ENCODE data around the gene H1-8. TPM values are rescaled to one million over a fixed set of nuclear protein-coding genes. Genes with fewer than 3 reads are reported as not detected.

Gene H1-8
- total and polyA plus RNA-seq, 12 donors, result not detected

DNA sequence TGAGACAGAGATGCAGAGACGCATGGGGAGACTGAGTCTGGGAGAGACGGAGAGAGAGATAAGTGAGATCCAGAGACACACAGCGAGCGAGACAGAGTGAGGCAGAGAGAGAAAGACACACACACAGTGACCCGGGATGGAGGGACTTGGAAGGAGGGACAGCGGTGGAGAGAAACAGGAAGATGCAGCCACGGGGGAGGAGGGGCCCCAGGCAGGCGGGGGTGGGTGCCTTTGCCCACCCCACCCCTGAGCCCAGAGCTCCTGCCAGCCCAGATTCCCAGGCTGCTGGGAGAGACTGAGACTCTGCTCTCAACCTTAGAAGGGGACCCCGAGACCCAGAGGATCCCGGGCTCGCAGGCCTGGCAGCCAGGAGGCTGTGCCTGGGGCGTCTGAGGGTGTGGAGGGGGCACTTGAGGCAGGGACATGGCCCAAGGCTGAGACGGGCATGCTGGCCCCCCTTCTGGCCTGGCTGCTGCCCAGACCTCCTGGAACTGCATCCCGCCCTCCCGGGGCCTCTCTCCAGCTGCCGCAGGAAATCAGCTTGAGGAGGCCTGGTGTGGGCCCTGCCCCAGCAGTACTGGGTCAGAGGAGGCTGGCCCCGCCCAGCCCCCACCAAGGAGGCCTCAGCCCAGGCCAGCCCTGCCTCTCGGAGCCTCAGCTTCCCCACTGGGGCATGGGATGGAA is 18.1 kb downstream of the H1-8 start:
- H3K9me3 ChIP-seq (replicated peaks in 1 of 3), result no peaks in the 10 kb centered on the region
- DNase-seq, result peak; percentile 69 to 92 (median 83)
- no peak overlapping the region for H3K4me3 ChIP-seq
- 24 to 43% (median 28%) methylated on average over 7 to 18 of the region's 18 CpGs for WGBS, 4 donors
- H3K27me3 ChIP-seq, result no peaks in the 10 kb centered on the region
- peaks cover 0 to 68% of the 10 kb centered on the region in 2 donors for H3K36me3 ChIP-seq (replicated peaks in 1 of 2)
- intact Hi-C loops (cut with DNase I), result no loop called here
- H3K4me1 ChIP-seq (replicated peaks in 1 of 2), result peaks cover 37 to 43% of the 10 kb centered on the region in 2 donors
- peak overlapping the region in 4 of 5 donors; percentile 55 to 93 (median 84) for H3K27ac ChIP-seq
- TF ChIP-seq, protein P1, sequence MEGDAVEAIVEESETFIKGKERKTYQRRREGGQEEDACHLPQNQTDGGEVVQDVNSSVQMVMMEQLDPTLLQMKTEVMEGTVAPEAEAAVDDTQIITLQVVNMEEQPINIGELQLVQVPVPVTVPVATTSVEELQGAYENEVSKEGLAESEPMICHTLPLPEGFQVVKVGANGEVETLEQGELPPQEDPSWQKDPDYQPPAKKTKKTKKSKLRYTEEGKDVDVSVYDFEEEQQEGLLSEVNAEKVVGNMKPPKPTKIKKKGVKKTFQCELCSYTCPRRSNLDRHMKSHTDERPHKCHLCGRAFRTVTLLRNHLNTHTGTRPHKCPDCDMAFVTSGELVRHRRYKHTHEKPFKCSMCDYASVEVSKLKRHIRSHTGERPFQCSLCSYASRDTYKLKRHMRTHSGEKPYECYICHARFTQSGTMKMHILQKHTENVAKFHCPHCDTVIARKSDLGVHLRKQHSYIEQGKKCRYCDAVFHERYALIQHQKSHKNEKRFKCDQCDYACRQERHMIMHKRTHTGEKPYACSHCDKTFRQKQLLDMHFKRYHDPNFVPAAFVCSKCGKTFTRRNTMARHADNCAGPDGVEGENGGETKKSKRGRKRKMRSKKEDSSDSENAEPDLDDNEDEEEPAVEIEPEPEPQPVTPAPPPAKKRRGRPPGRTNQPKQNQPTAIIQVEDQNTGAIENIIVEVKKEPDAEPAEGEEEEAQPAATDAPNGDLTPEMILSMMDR (IDR thresholded peaks at IDR 0.05), result no peak
- peak in 1 of 2 donors; percentile 42 for TF ChIP-seq POLR2A (IDR thresholded peaks at IDR 0.05)

DNA sequence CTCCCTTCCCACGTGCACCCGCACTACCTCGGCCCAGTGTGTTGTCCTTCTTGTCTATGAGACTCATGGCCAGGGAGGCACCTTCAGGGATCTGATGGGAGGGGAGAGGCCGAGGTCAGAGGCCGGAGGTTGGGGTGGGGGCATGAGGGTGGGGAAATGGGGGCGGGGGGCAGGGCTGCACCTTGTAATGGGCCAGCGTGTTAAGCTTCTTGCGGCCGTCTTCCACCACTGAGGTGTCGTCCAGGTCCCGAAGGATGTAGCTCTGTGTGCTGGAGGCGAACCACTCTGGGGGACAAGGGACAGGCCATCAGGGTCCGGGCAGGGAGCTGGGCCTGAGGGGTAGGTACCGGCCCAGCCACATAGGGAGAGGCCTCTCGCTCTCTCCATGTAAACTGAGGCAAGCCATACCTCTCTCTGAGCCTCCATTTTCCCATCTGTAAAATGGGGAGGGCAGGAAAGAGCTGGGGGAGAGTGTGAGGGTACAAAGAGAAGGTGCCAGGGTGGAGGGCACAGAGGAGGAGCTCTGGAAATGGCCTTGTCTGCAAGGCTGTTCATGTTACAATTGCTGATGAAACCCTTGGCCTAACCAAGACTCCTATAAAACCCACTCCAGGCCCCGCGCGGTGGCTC is 18.8 kb downstream of the H1-8 start:
- TF ChIP-seq, protein P1 (IDR thresholded peaks at IDR 0.05), result no peak
- TF ChIP-seq POLR2A (IDR thresholded peaks at IDR 0.05), result no peak
- no peaks in the 10 kb centered on the region for H3K27me3 ChIP-seq
- peaks cover 37 to 43% of the 10 kb centered on the region in 2 donors for H3K4me1 ChIP-seq (replicated peaks in 1 of 2)
- 72 to 81% (median 78%) methylated on average over 9 to 18 of the region's 18 CpGs for WGBS, 4 donors
- intact Hi-C loops (cut with DNase I), result no loop called here
- peaks cover 0 to 67% of the 10 kb centered on the region in 2 donors for H3K36me3 ChIP-seq (replicated peaks in 1 of 2)
- DNase-seq, result peak in 1 of 7 donors; percentile 58
- H3K9me3 ChIP-seq (replicated peaks in 1 of 3), result no peaks in the 10 kb centered on the region
- H3K27ac ChIP-seq, result peak overlapping the region in 4 of 5 donors; percentile 55 to 93 (median 84)
- no peak overlapping the region for H3K4me3 ChIP-seq

DNA sequence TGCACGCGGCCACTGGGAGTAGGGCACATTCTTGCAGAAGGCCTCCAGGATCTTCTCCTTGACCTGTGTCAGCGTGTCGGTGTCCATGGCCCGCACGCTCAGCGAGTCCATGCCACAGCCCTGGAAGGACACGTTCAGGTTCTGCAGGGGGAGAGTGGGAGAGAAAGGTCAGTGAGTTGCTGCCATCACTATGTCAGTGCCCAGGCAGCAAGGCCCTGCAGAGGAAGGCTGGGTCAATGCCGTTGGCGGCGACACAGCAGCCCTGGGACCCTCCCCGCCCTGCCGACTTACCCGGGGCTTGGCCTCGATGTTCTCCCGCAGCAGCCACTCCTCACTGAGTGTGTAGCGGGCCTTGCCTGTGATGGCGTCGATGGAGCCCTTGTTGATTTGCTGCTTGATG is 19.8 kb downstream of the H1-8 start:
- Histone ChIP-seq H3K4me3 (no peak overlapping the region), H3K9me3 (replicated peaks in 1 of 3) (no peaks in the 10 kb centered on the region), H3K27ac (no peak overlapping the region), H3K36me3 (replicated peaks in 1 of 2) (peaks cover 0 to 59% of the 10 kb centered on the region in 2 donors), H3K27me3 (no peaks in the 10 kb centered on the region), H3K4me1 (replicated peaks in 1 of 2) (peaks cover 37 to 43% of the 10 kb centered on the region in 2 donors)
- intact Hi-C loops (cut with DNase I), result no loop called here
- DNase-seq, result no peak
- WGBS, 4 donors, result 76 to 90% (median 85%) methylated on average over 2 to 19 of the region's 19 CpGs
- TF ChIP-seq POLR2A (IDR thresholded peaks at IDR 0.05), result no peak
- TF ChIP-seq, protein P1 (IDR thresholded peaks at IDR 0.05), result no peak

DNA sequence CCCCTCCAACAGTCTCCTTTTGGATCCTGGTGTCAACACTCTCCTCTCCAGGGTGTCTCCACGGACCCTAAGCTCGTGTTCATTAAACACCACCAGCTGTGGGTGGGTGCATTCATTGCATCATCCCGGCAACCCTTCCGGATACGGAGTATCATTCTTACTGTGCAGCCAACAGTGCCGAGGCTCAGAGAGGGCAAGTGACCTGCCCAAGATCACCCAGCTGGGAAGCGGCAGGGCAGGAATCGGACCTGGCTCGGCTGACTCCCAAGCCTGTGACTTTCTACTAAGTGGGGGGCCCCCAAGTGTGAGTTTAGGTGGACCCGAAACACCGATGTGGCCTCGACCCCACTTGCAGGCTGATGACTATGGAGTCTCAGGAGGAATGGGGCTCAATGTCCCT is 20.4 kb downstream of the H1-8 start:
- Histone ChIP-seq H3K4me1 (replicated peaks in 1 of 2) (peaks cover 34 to 39% of the 10 kb centered on the region in 2 donors), H3K27ac (peak overlapping the region in 1 of 5 donors; percentile 46), H3K4me3 (no peak overlapping the region), H3K27me3 (no peaks in the 10 kb centered on the region), H3K9me3 (replicated peaks in 1 of 3) (no peaks in the 10 kb centered on the region), H3K36me3 (replicated peaks in 1 of 2) (peaks cover 0 to 53% of the 10 kb centered on the region in 2 donors)
- TF ChIP-seq POLR2A (IDR thresholded peaks at IDR 0.05), result no peak
- TF ChIP-seq, protein P1 (IDR thresholded peaks at IDR 0.05), result no peak
- no peak for DNase-seq
- WGBS, 4 donors, result 89 to 97% (median 94%) methylated on average over 10 to 12 of the region's 12 CpGs
- intact Hi-C loops (cut with DNase I), result no loop called here
